ENCODE data around the gene SUMO2. TPM values are rescaled to one million over a fixed set of nuclear protein-coding genes. Genes with fewer than 3 reads are reported as not detected.
A peak's percentile ranks its signal among the peaks of the same experiment; 100 is the strongest.
"Not testable (repeated sequence)": the region's sequence is repeated elsewhere in the genome, so short reads cannot be mapped to it uniquely, and the experiment has no call there.

SUMO2 gene
- total and polyA plus RNA-seq, 11 donors: 47.1 to 277 (median 201) TPM

GRCh38 chr17:75130059-75130631 lies 52.6 kb downstream of the SUMO2 start:
- Histone ChIP-seq H3K4me1 (peaks cover 0 to 27% (median 8%) of the 10 kb centered on the region in 12 donors), H3K27me3 (no peaks in the 10 kb centered on the region), H3K9me3 (no peaks in the 10 kb centered on the region), H3K4me3 (peak overlapping the region in 6 of 12 donors; percentile 45 to 94 (median 76)), H3K36me3 (peaks cover 0 to 19% (median 11%) of the 10 kb centered on the region in 9 donors), H3K27ac (peak overlapping the region in 5 of 12 donors; percentile 71 to 95 (median 89))
- TF ChIP-seq POLR2A (IDR thresholded peaks at IDR 0.05): no peak
- TF ChIP-seq CTCF (IDR thresholded peaks at IDR 0.05): no peak
- WGBS, 4 donors: 79 to 82% (median 79%) methylated on average over 24 of the region's 24 CpGs
- intact Hi-C loops (cut with DNase I): loop anchor here in 1 of 10 donors (2.0 kb wide), 1 partner anchor 15 kb away; no protein-coding TSS in a partner anchor
- ATAC-seq: no peak
- no peak for DNase-seq

GRCh38 chr17:75129576-75129975 lies 53.2 kb downstream of the SUMO2 start:
- no peaks in the 10 kb centered on the region for H3K9me3 ChIP-seq
- H3K27me3 ChIP-seq: no peaks in the 10 kb centered on the region
- peaks cover 0 to 33% (median 10%) of the 10 kb centered on the region in 12 donors for H3K4me1 ChIP-seq
- H3K4me3 ChIP-seq: no peak overlapping the region
- peaks cover 0 to 19% (median 11%) of the 10 kb centered on the region in 9 donors for H3K36me3 ChIP-seq
- intact Hi-C loops (cut with DNase I): loop anchor here in 1 of 10 donors (10.0 kb wide), 1 partner anchor 165 kb away; no protein-coding TSS in a partner anchor
- no peak for ATAC-seq
- no peak overlapping the region for H3K27ac ChIP-seq
- no peak for DNase-seq
- TF ChIP-seq CTCF (IDR thresholded peaks at IDR 0.05) (no peak), POLR2A (IDR thresholded peaks at IDR 0.05) (no peak)
- WGBS, 4 donors: 90 to 94% (median 93%) methylated on average over 9 of the region's 9 CpGs

- ATAC-seq (no peak), DNase-seq (no peak)
- no peaks in the 10 kb centered on the region for H3K27me3 ChIP-seq
- H3K36me3 ChIP-seq: peaks cover 0 to 19% (median 11%) of the 10 kb centered on the region in 9 donors
- intact Hi-C loops (cut with DNase I): loop anchor here in 1 of 10 donors (10.0 kb wide), 1 partner anchor 164 kb away; no protein-coding TSS in a partner anchor
- H3K9me3 ChIP-seq: no peaks in the 10 kb centered on the region
- no peak for TF ChIP-seq POLR2A (IDR thresholded peaks at IDR 0.05)
- TF ChIP-seq CTCF (IDR thresholded peaks at IDR 0.05): no peak
- H3K4me3 ChIP-seq: no peak overlapping the region
- 84 to 92% (median 89%) methylated on average over 17 to 33 of the region's 33 CpGs for WGBS, 4 donors
- H3K4me1 ChIP-seq: peaks cover 0 to 39% (median 15%) of the 10 kb centered on the region in 12 donors
- H3K27ac ChIP-seq: no peak overlapping the region
Observed at GRCh38 chr17:75128694-75129505, 53.9 kb downstream of the SUMO2 start.

- H3K9me3 ChIP-seq, H3K4me3 ChIP-seq, H3K27ac ChIP-seq, ATAC-seq, H3K27me3 ChIP-seq, DNase-seq: not testable (repeated sequence)
- H3K4me1 ChIP-seq: peaks cover 0 to 42% (median 16%) of the 10 kb centered on the region in 12 donors
- H3K36me3 ChIP-seq: peaks cover 0 to 19% (median 11%) of the 10 kb centered on the region in 9 donors
- WGBS, 4 donors: 92 to 97% (median 93%) methylated on average over 5 of the region's 5 CpGs
- intact Hi-C loops (cut with DNase I): loop anchor here in 1 of 10 donors (10.0 kb wide), 1 partner anchor 163 kb away; no protein-coding TSS in a partner anchor
Observed at GRCh38 chr17:75127936-75128335, 54.8 kb downstream of the SUMO2 start.
